Neural progenitor cell (in vitro differentiated cells): ENCODE data around the gene MAPK10. TPM values are rescaled to one million over a fixed set of nuclear protein-coding genes. Genes with fewer than 3 reads are reported as not detected.

Experiments
- DNase-seq: peaks from one replicate; pipeline ENCODE4 v3.0.0-alpha.2; 2016; ENCODE audit warnings: low spot score
- H2AFZ ChIP-seq: fragments of 200-600 bp; sonication (generic); replicated peaks from 2 replicates; pipeline ENCODE4 v1.6.1; 2016; ENCODE audit warnings: antibody characterized with exemption
- H3F3A ChIP-seq: fragments of 200-600 bp; sonication (generic); 2 replicates; pipeline ENCODE4 v1.6.1; 2016; ENCODE audit warnings: antibody characterized with exemption, low read depth
- H3K27ac ChIP-seq: fragments of 200-600 bp; sonication (generic); 2 replicates; pipeline ENCODE4 v1.5.1; 2016; ENCODE audit warnings: mild to moderate bottlenecking
- H3K27me3 ChIP-seq: fragments of 200-600 bp; sonication (generic); 2 replicates; pipeline ENCODE4 v1.6.1; 2016; ENCODE audit warnings: mild to moderate bottlenecking, moderate library complexity
- H3K36me3 ChIP-seq: fragments of 200-600 bp; sonication (generic); 2 replicates; pipeline ENCODE4 v1.5.1; 2016
- H3K4me1 ChIP-seq: fragments of 200-600 bp; sonication (generic); 2 replicates; pipeline ENCODE4 v1.6.1; 2016; ENCODE audit warnings: mixed run types
- H3K4me2 ChIP-seq: fragments of 200-600 bp; sonication (generic); 2 replicates; pipeline ENCODE4 v1.6.1; 2016
- H3K4me3 ChIP-seq: fragments of 200-600 bp; sonication (generic); 2 replicates; pipeline ENCODE4 v1.5.1; 2016
- H3K79me2 ChIP-seq: fragments of 200-600 bp; sonication (generic); 2 replicates; pipeline ENCODE4 v1.6.1; 2016; ENCODE audit warnings: low read depth
- H3K9ac ChIP-seq: fragments of 200-600 bp; sonication (generic); 2 replicates; pipeline ENCODE4 v1.6.1; 2016
- H3K9me3 ChIP-seq: fragments of 200-600 bp; sonication (generic); 2 replicates; pipeline ENCODE4 v1.5.1; 2016; ENCODE audit warnings: low read depth
- H4K20me1 ChIP-seq: fragments of 200-600 bp; sonication (generic); 2 replicates; pipeline ENCODE4 v1.6.1; 2016; ENCODE audit warnings: low read depth
- H3K27ac Mint-ChIP-seq: 3 replicates; pipeline ENCODE4 v1.8.0; 2021; ENCODE audit warnings: mixed read lengths
- H3K27me3 Mint-ChIP-seq: 2 replicates; pipeline ENCODE4 v1.8.0; 2022; ENCODE audit warnings: low read depth, mild to moderate bottlenecking, inconsistent platforms, moderate library complexity, mixed read lengths; ENCODE audit not compliant: insufficient read depth
- H3K36me3 Mint-ChIP-seq: 3 replicates; pipeline ENCODE4 v1.8.0; 2021; ENCODE audit warnings: mixed read lengths
- H3K4me1 Mint-ChIP-seq: 3 replicates; pipeline ENCODE4 v1.8.0; 2021; ENCODE audit warnings: mixed read lengths
- H3K4me3 Mint-ChIP-seq: 3 replicates; pipeline ENCODE4 v1.8.0; 2021; ENCODE audit warnings: mild to moderate bottlenecking, moderate library complexity, mixed read lengths
- H3K9me3 Mint-ChIP-seq: 3 replicates; pipeline ENCODE4 v1.8.0; 2020; ENCODE audit warnings: mixed read lengths
- CTCF ChIP-seq: fragments of 200-600 bp; sonication (generic); IDR thresholded peaks from 2 replicates; pipeline ENCODE4 v1.5.1; 2017; ENCODE audit warnings: antibody characterized with exemption, mild to moderate bottlenecking
- EZH2 ChIP-seq: fragments of 200-600 bp; sonication (generic); IDR thresholded peaks from 2 replicates; pipeline ENCODE4 v1.6.1; 2017; ENCODE audit warnings: antibody characterized with exemption, mild to moderate bottlenecking, moderate library complexity
- EZH2phosphoT487 ChIP-seq: fragments of 200-600 bp; sonication (generic); IDR thresholded peaks from 2 replicates; pipeline ENCODE4 v1.6.1; 2017; ENCODE audit warnings: antibody characterized with exemption
- total RNA-seq: library from RNA; depleted of rRNA; stranded (reverse); fragments of >200 nt; gene quantifications from 2 replicates; pipeline ENCODE4 v1.2.3, GENCODE V29; 2015; ENCODE audit warnings: low replicate concordance

MAPK10 gene
- total RNA-seq, 1 donor from 2014 or later, result 383 TPM

- Mint-ChIP-seq H3K9me3 (peaks cover 5% of the 10 kb centered on the region), H3K27me3 (peaks cover 3% of the 10 kb centered on the region), H3K36me3 (peaks cover 16% of the 10 kb centered on the region), H3K27ac (no peak overlapping the region), H3K4me3 (no peak overlapping the region), H3K4me1 (no peaks in the 10 kb centered on the region)
- Histone ChIP-seq H3K4me2 (no peak overlapping the region), H3K79me2 (peaks cover 11% of the 10 kb centered on the region), H3K36me3 (no peaks in the 10 kb centered on the region), H3K4me1 (no peaks in the 10 kb centered on the region), H3K27ac (no peak overlapping the region), H3F3A (peaks cover 5% of the 10 kb centered on the region), H2AFZ (no peak overlapping the region), H3K9ac (no peak overlapping the region), H3K4me3 (no peak overlapping the region), H3K27me3 (no peaks in the 10 kb centered on the region), H4K20me1 (no peaks in the 10 kb centered on the region), H3K9me3 (no peaks in the 10 kb centered on the region)
- no peak for TF ChIP-seq EZH2phosphoT487
- TF ChIP-seq CTCF, result no peak
- no peak for TF ChIP-seq EZH2
- no peak for DNase-seq
Observed at GRCh38 chr4:86132468-86132867, 227.4 kb downstream of the MAPK10 start.

DNA sequence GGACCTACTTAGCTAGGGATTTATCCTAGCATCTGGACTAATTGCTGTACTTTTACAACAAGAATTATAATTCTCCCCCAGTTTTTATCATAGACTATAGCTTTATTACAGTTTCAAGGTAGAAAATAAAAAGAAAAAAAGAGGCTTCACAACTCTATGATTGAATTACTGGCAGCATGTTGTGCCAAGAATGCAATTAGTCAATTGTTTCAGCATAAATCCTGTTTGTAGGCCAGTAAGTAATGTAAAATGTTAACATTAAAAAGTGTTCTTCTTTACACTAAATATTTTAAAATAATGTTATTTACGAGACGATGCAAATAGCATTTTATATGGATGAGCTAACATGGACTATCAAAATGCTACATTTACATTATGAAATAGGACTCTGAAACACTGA is 228.4 kb downstream of the MAPK10 start:
- Mint-ChIP-seq H3K4me3 (no peak overlapping the region), H3K9me3 (peaks cover 3% of the 10 kb centered on the region), H3K27ac (no peak overlapping the region), H3K27me3 (peaks cover 3% of the 10 kb centered on the region), H3K36me3 (peaks cover 15% of the 10 kb centered on the region), H3K4me1 (no peaks in the 10 kb centered on the region)
- Histone ChIP-seq H3K4me1 (no peaks in the 10 kb centered on the region), H3K9ac (no peak overlapping the region), H3K4me3 (no peak overlapping the region), H3K4me2 (no peak overlapping the region), H3K27ac (no peak overlapping the region), H3K27me3 (no peaks in the 10 kb centered on the region), H2AFZ (no peak overlapping the region), H3F3A (peaks cover 11% of the 10 kb centered on the region), H3K36me3 (no peaks in the 10 kb centered on the region), H4K20me1 (no peaks in the 10 kb centered on the region), H3K9me3 (no peaks in the 10 kb centered on the region), H3K79me2 (peaks cover 11% of the 10 kb centered on the region)
- no peak for TF ChIP-seq CTCF
- no peak for TF ChIP-seq EZH2phosphoT487
- TF ChIP-seq EZH2, result no peak
- DNase-seq, result no peak

- no peak overlapping the region for H3K4me3 ChIP-seq
- H3K27ac Mint-ChIP-seq, result no peak overlapping the region
- H3K9me3 Mint-ChIP-seq, result no peaks in the 10 kb centered on the region
- no peak overlapping the region for H3K27ac ChIP-seq
- H3K36me3 Mint-ChIP-seq, result peaks cover 15% of the 10 kb centered on the region
- no peak overlapping the region for H3K9ac ChIP-seq
- H3K9me3 ChIP-seq, result no peaks in the 10 kb centered on the region
- H3K4me1 Mint-ChIP-seq, result no peaks in the 10 kb centered on the region
- H3F3A ChIP-seq, result peaks cover 14% of the 10 kb centered on the region
- H3K4me1 ChIP-seq, result no peaks in the 10 kb centered on the region
- H3K27me3 ChIP-seq, result no peaks in the 10 kb centered on the region
- no peak overlapping the region for H3K4me2 ChIP-seq
- no peaks in the 10 kb centered on the region for H3K36me3 ChIP-seq
- peaks cover 3% of the 10 kb centered on the region for H3K27me3 Mint-ChIP-seq
- peaks cover 11% of the 10 kb centered on the region for H3K79me2 ChIP-seq
- DNase-seq, result no peak
- no peaks in the 10 kb centered on the region for H4K20me1 ChIP-seq
- no peak overlapping the region for H2AFZ ChIP-seq
- no peak for TF ChIP-seq EZH2phosphoT487
- TF ChIP-seq EZH2, result no peak
- TF ChIP-seq CTCF, result no peak
- H3K4me3 Mint-ChIP-seq, result no peak overlapping the region
Observed at GRCh38 chr4:86130160-86130933, 229.5 kb downstream of the MAPK10 start.
